ENCODE results near the gene IDH3G.

DNA sequence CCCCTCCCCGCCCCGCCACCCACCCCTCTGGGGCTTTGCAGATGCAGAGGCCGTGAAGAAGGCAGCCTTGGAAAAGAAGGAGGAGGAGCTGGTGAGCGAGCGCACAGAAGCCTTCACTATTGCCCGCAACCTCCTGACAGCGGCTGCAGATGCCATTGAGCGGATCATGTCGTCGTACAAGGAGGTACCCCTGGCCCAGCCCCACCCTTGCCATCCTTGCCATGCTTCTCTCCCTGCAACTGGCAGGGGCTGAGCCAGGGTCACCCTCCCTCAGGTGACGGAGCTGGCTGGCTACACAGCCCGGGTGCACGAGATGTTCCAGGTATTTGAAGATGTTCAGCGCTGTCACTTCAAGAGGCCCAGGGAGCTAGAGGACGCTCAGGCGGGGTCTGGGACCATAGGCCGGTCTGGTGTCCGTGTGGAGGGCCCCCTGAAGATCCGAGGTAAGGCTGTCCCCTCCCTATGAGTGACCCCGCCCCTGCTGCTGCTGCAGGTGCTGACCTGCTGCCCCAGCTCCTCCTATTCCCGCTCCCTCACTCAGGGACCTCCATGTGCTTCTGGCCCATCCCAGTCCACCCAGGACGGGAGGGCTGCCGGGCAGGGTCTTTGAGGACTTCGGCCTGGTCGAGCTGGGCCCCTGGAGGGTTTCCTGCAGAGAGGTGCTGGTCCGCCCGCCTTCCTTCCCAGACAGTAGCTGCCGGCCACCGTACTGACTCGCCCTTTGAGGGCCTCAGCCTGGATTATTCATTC lies 57.9 kb downstream of the IDH3G start:
- TF ChIP-seq, protein P1, sequence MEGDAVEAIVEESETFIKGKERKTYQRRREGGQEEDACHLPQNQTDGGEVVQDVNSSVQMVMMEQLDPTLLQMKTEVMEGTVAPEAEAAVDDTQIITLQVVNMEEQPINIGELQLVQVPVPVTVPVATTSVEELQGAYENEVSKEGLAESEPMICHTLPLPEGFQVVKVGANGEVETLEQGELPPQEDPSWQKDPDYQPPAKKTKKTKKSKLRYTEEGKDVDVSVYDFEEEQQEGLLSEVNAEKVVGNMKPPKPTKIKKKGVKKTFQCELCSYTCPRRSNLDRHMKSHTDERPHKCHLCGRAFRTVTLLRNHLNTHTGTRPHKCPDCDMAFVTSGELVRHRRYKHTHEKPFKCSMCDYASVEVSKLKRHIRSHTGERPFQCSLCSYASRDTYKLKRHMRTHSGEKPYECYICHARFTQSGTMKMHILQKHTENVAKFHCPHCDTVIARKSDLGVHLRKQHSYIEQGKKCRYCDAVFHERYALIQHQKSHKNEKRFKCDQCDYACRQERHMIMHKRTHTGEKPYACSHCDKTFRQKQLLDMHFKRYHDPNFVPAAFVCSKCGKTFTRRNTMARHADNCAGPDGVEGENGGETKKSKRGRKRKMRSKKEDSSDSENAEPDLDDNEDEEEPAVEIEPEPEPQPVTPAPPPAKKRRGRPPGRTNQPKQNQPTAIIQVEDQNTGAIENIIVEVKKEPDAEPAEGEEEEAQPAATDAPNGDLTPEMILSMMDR (IDR thresholded peaks at IDR 0.05), result no peak
- no peak for TF ChIP-seq POLR2A (IDR thresholded peaks at IDR 0.05)

All from testis (tissue), 2 donors.